Bladder microvascular endothelial cell (primary cell): ENCODE data around the gene PLA2G4F. TPM values are rescaled to one million over a fixed set of nuclear protein-coding genes. Genes with fewer than 3 reads are reported as not detected.

Experiments used
- total RNA-seq: library from RNA; depleted of rRNA; stranded (reverse); fragments of >200 nt; gene quantifications from 2 replicates; pipeline ENCODE4 v1.2.3, GENCODE V29; 2014

The PLA2G4F gene, protein sequence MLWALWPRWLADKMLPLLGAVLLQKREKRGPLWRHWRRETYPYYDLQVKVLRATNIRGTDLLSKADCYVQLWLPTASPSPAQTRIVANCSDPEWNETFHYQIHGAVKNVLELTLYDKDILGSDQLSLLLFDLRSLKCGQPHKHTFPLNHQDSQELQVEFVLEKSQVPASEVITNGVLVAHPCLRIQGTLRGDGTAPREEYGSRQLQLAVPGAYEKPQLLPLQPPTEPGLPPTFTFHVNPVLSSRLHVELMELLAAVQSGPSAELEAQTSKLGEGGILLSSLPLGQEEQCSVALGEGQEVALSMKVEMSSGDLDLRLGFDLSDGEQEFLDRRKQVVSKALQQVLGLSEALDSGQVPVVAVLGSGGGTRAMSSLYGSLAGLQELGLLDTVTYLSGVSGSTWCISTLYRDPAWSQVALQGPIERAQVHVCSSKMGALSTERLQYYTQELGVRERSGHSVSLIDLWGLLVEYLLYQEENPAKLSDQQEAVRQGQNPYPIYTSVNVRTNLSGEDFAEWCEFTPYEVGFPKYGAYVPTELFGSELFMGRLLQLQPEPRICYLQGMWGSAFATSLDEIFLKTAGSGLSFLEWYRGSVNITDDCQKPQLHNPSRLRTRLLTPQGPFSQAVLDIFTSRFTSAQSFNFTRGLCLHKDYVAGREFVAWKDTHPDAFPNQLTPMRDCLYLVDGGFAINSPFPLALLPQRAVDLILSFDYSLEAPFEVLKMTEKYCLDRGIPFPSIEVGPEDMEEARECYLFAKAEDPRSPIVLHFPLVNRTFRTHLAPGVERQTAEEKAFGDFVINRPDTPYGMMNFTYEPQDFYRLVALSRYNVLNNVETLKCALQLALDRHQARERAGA
- total RNA-seq: not detected in 2 replicates

DNA sequence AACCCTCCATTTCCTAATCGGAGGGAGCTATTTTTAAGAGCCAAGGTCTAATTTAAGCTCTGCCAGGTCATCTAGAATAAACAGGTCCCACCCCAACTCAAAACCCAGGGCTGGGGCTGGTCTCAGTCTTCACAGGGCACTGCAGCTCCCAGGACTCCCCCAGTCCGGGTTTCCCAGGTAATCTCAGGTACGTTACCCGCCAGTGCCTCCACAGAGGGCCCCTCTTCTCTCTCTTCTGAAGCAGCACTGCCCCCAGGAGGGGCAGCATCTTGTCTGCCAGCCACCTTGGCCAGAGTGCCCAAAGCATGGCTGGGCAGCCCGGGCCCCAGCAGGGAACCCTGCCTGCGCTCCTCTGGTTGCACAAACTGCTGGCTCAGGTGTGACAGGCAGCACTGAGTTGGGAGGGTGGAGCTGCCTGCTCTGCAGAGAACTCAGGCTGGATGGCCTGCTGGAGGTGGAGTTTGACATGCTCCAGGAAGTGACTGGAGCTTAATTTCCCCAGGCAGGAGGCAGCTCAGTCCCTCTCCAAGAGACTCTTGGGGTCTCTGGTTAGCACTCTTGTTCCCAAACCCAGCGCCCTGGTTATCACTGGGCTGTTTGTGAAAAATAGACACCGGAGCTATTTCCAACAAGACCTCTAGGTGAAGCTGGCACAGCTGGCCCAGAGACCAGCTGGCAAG, at the start of gene PLA2G4F:
TSS of gene PLA2G4F (minus strand) at position 394 of the 680 bp plus-strand sequence. CDS start at position 307, 87 bp downstream.

DNA sequence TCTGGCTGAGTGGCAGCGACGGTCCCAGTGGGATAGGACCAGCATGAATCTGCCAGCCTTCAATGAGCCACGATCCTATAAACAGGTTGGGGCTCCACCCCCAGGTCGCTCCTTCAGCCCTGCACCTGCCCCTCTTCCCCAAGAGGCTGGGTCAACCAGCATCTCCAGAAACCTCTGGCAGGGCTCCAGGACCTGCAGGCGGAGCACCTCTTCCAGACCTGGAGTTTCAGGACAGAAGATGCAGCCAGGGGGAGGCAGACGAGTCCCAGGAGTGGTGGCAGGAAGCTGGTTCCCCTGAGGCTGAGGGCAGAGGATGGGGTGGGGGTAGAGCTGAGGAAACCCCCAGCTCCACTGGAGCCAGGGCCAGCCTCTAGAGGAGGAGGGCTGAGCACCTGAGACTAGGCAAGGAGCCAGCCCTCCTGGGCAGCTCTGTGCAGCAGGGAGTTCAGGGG, 61.9 kb downstream of the PLA2G4F start, which contains the start of gene PLA2G4D:
TSS of gene PLA2G4D (minus strand) at position 51 of the 452 bp plus-strand sequence. CDS start 103 bp downstream, outside the sequence.

Other genes with a start within 250 kb of the PLA2G4F start
- 92.9 and 130 TPM in 2 replicates for gene EHD4, start 184.1 kb downstream of the PLA2G4F start, total RNA-seq
- not detected in 2 replicates for gene PLA2G4E, start 135.6 kb downstream of the PLA2G4F start, total RNA-seq
- gene PLA2G4D, start 62.1 kb downstream of the PLA2G4F start, total RNA-seq: not detected in 2 replicates
- 22.8 and 57.4 TPM in 2 replicates for gene VPS39, start 51.7 kb upstream of the PLA2G4F start, total RNA-seq
- 9.4 and 16.3 TPM in 2 replicates for gene GANC, start 116.6 kb upstream of the PLA2G4F start, total RNA-seq
- gene TMEM87A, start 116.8 kb upstream of the PLA2G4F start, total RNA-seq: 34.6 and 54.2 TPM in 2 replicates
- gene CAPN3, start 202.9 kb upstream of the PLA2G4F start, total RNA-seq: 0.32 and 0.94 TPM in 2 replicates